Measurements from ENCODE around the gene FEZF2.

FEZF2 gene

GRCh38 chr3:62379321-62379798, 6.0 kb upstream of the FEZF2 start:
- in situ Hi-C loops (cut with HindIII; ENCODE audit: low sequenced_read_pairs): no loop called here
- no peak for TF ChIP-seq CTCF (IDR thresholded peaks at IDR 0.05; ENCODE audit: low read depth, low read length)
- DNase-seq (ENCODE audit: low read depth, low spot score): no peak
- H3K4me3 ChIP-seq (ENCODE audit: low read depth, low read length): no peak overlapping the region

GRCh38 chr3:62378921-62379320, 5.6 kb upstream of the FEZF2 start:
- no peak for TF ChIP-seq CTCF (IDR thresholded peaks at IDR 0.05; ENCODE audit: low read depth, low read length)
- H3K4me3 ChIP-seq (ENCODE audit: low read depth, low read length): no peak overlapping the region
- DNase-seq (ENCODE audit: low read depth, low spot score): no peak
- in situ Hi-C loops (cut with HindIII; ENCODE audit: low sequenced_read_pairs): no loop called here

GRCh38 chr3:62378311-62378789, 5.0 kb upstream of the FEZF2 start:
- no peak for TF ChIP-seq CTCF (IDR thresholded peaks at IDR 0.05; ENCODE audit: low read depth, low read length)
- in situ Hi-C loops (cut with HindIII; ENCODE audit: low sequenced_read_pairs): no loop called here
- H3K4me3 ChIP-seq (ENCODE audit: low read depth, low read length): no peak overlapping the region
- no peak for DNase-seq (ENCODE audit: low read depth, low spot score)

- no peak for TF ChIP-seq CTCF (IDR thresholded peaks at IDR 0.05; ENCODE audit: low read depth, low read length)
- in situ Hi-C loops (cut with HindIII; ENCODE audit: low sequenced_read_pairs): no loop called here
- DNase-seq (ENCODE audit: low read depth, low spot score): no peak
- H3K4me3 ChIP-seq (ENCODE audit: low read depth, low read length): no peak overlapping the region
Measured at GRCh38 chr3:62376906-62377877, 3.8 kb upstream of the FEZF2 start.

GRCh38 chr3:62376454-62376720, 3.0 kb upstream of the FEZF2 start:
- in situ Hi-C loops (cut with HindIII; ENCODE audit: low sequenced_read_pairs): no loop called here
- DNase-seq (ENCODE audit: low read depth, low spot score): no peak
- no peak overlapping the region for H3K4me3 ChIP-seq (ENCODE audit: low read depth, low read length)
- no peak for TF ChIP-seq CTCF (IDR thresholded peaks at IDR 0.05; ENCODE audit: low read depth, low read length)

GRCh38 chr3:62375655-62376453, 2.5 kb upstream of the FEZF2 start:
- H3K4me3 ChIP-seq (ENCODE audit: low read depth, low read length): no peak overlapping the region
- no peak for DNase-seq (ENCODE audit: low read depth, low spot score)
- in situ Hi-C loops (cut with HindIII; ENCODE audit: low sequenced_read_pairs): no loop called here
- TF ChIP-seq CTCF (IDR thresholded peaks at IDR 0.05; ENCODE audit: low read depth, low read length): no peak
